Kidney (tissue), 14 donors: ENCODE measurements around the gene RAI1. TPM values are rescaled to one million over a fixed set of nuclear protein-coding genes. Genes with fewer than 3 reads are reported as not detected.

Source experiments
- DNase-seq, 5 donors: peaks; one replicate each; pipeline ENCODE4 v3.0.0-alpha.2; 2013 to 2020
- FAIRE-seq: peaks from 2 replicates; lab custom pipeline; 2012; peaks lifted over from hg19 to GRCh38; lab: Jason Lieb, UNC
- H3K27ac ChIP-seq, 2 donors: one replicate each; pipeline ENCODE4 v1.7.0; 2013; ENCODE audit warnings: low read depth in 2 of 2, low read length in 2 of 2, inconsistent platforms in 1 of 2
- H3K27me3 ChIP-seq: one replicate; pipeline ENCODE4 v1.7.1; 2013; ENCODE audit warnings: low read length, inconsistent platforms; ENCODE audit not compliant: control insufficient read depth, insufficient read depth
- H3K36me3 ChIP-seq, 3 donors: one replicate each; pipeline versions ENCODE4 v1.7.0 to v1.7.1; 2013; ENCODE audit warnings: low read length in 3 of 3, control low read depth in 1 of 3, inconsistent platforms in 1 of 3; ENCODE audit not compliant: insufficient read depth in 3 of 3, control insufficient read depth in 2 of 3
- H3K4me1 ChIP-seq, 3 donors: one replicate each; pipeline versions ENCODE4 v1.7.0 to v1.7.1; 2013; ENCODE audit warnings: low read length in 3 of 3, inconsistent platforms in 1 of 3, low read depth in 1 of 3; ENCODE audit not compliant: control insufficient read depth in 2 of 3, insufficient read depth in 2 of 3
- H3K4me3 ChIP-seq, 3 donors: one replicate each; pipeline versions ENCODE4 v1.7.0 to v1.8.1; 2013; ENCODE audit warnings: low read length in 3 of 3, control low read depth in 1 of 3, inconsistent platforms in 1 of 3
- H3K9ac ChIP-seq, 3 donors: one replicate each; pipeline versions ENCODE4 v1.7.0 to v1.7.1; 2013; ENCODE audit warnings: low read length in 3 of 3, control low read depth in 1 of 3, inconsistent platforms in 1 of 3
- H3K9me3 ChIP-seq, 3 donors: one replicate each; pipeline versions ENCODE4 v1.7.0 to v1.7.1; 2013; ENCODE audit warnings: low read length in 3 of 3, control low read depth in 1 of 3, inconsistent platforms in 1 of 3; ENCODE audit not compliant: control insufficient read depth in 2 of 3, insufficient read depth in 1 of 3
- CTCF ChIP-seq: IDR thresholded peaks from 3 replicates; pipeline ENCODE4 v1.5.1; 2012; ENCODE audit warnings: mild to moderate bottlenecking, moderate library complexity, borderline replicate concordance; ENCODE audit not compliant: insufficient read depth; ENCODE audit errors: extremely low read depth
- intact Hi-C: fragments of 100-400 bp; cut with DNase I; formaldehyde crosslinking; loops from one replicate; pipeline ENCODE4 v1.11.1; 2022
- polyA plus RNA-seq: library from polyadenylated mRNA; stranded (reverse); fragments of 350-450 nt; fragmentation: Illumina TruSeq; extraction: RNeasy Lipid Tissue Mini Kit (QIAGEN cat#74804); gene quantifications from one replicate; pipeline ENCODE4 v1.2.3, GENCODE V29; 2014; ENCODE audit warnings: low read depth, low replicate concordance; ENCODE audit not compliant: insufficient read depth
- total RNA-seq: library from RNA; stranded (reverse); fragmentation: NEBNext Ultra II Directional; extraction: Animal tissue kit (Norgen Biotek cat#: 25700); gene quantifications from one replicate; pipeline ENCODE4 v1.2.1, GENCODE V29; 2021
- donor health status: control.
- donor health status: control.
- donor health status: control.
- donor health status: control.
- donor health status: control.
- donor health status: DM: yes; HTN: yes; CAD: no.
- donor health status: Normal renal cell carcinoma (clear cell type).

The RAI1 gene
- total and polyA plus RNA-seq, 2 donors from 2014 or later = 6.7 to 50.5 TPM

GRCh38 chr17:17810084-17810894 lies 129.0 kb downstream of the RAI1 start:
- Histone ChIP-seq H3K27ac (peak overlapping the region; percentile 8 to 57), H3K4me1 (peaks cover 2 to 17% (median 6%) of the 10 kb centered on the region in 3 donors), H3K36me3 (peaks cover 0 to 8% (median 4%) of the 10 kb centered on the region in 3 donors), H3K9me3 (no peaks in the 10 kb centered on the region), H3K9ac (peak overlapping the region in 1 of 3 donors; percentile 58), H3K27me3 (no peaks in the 10 kb centered on the region), H3K4me3 (no peak overlapping the region)
- DNase-seq = peak; percentile 86 to 92 (median 90)
- TF ChIP-seq CTCF = no peak
- intact Hi-C loops = loop anchor here (5.0 kb wide), 1 partner anchor 52 kb away; no protein-coding TSS in a partner anchor
- no peak for FAIRE-seq

- intact Hi-C loops = loop anchor here (5.0 kb wide), 1 partner anchor 51 kb away; no protein-coding TSS in a partner anchor
- Histone ChIP-seq H3K9ac (no peak overlapping the region), H3K9me3 (no peaks in the 10 kb centered on the region), H3K4me3 (no peak overlapping the region), H3K36me3 (peaks cover 0 to 11% (median 6%) of the 10 kb centered on the region in 3 donors), H3K27ac (no peak overlapping the region), H3K4me1 (peaks cover 2 to 14% (median 6%) of the 10 kb centered on the region in 3 donors), H3K27me3 (no peaks in the 10 kb centered on the region)
- FAIRE-seq = no peak
- TF ChIP-seq CTCF = no peak
- peak in 3 of 5 donors; percentile 43 to 75 (median 58) for DNase-seq
These were observed 129.6 kb downstream of the RAI1 start for GRCh38 chr17:17810895-17811248.

GRCh38 chr17:17811381-17812210 lies 130.3 kb downstream of the RAI1 start:
- no peaks in the 10 kb centered on the region for H3K9me3 ChIP-seq
- no peak overlapping the region for H3K4me3 ChIP-seq
- peaks cover 2 to 14% (median 6%) of the 10 kb centered on the region in 3 donors for H3K4me1 ChIP-seq
- H3K36me3 ChIP-seq = peaks cover 0 to 12% (median 6%) of the 10 kb centered on the region in 3 donors
- intact Hi-C loops = loop anchor here (5.0 kb wide), 1 partner anchor 51 kb away; no protein-coding TSS in a partner anchor
- no peak for FAIRE-seq
- peak in 4 of 5 donors; percentile 80 to 92 (median 86) for DNase-seq
- TF ChIP-seq CTCF = no peak
- H3K27me3 ChIP-seq = no peaks in the 10 kb centered on the region
- H3K9ac ChIP-seq = peak overlapping the region in 1 of 3 donors; percentile 19
- no peak overlapping the region for H3K27ac ChIP-seq
